NB4 (cell line): ENCODE data around the gene MIB1.
A peak's percentile ranks its signal among the peaks of the same experiment; 100 is the strongest.

Experiments
- DNase-seq: peaks from one replicate; pipeline ENCODE4 v3.0.0; 2010; ENCODE audit warnings: low read depth
- H3K4me3 ChIP-seq: one replicate; pipeline ENCODE4 v1.5.1; 2011; ENCODE audit warnings: mild to moderate bottlenecking, low read depth, low read length, moderate library complexity
- MYC ChIP-seq: IDR thresholded peaks from 2 replicates; pipeline ENCODE4 v1.6.1; 2011; ENCODE audit warnings: low read depth, low read length
- POLR2A ChIP-seq: IDR thresholded peaks from 2 replicates; pipeline ENCODE4 v1.6.1; 2011; ENCODE audit warnings: mild to moderate bottlenecking; ENCODE audit not compliant: insufficient read length; ENCODE audit errors: extremely low read depth
- TF ChIP-seq, protein P1 (sequence below): IDR thresholded peaks from 2 replicates; pipeline ENCODE4 v1.6.1; 2011; ENCODE audit warnings: low read depth, low read length
- TF ChIP-seq, protein P2 (sequence below): IDR thresholded peaks from one replicate; pipeline ENCODE4 v1.5.1; 2012; ENCODE audit warnings: low read depth, low read length

Gene MIB1

DNA sequence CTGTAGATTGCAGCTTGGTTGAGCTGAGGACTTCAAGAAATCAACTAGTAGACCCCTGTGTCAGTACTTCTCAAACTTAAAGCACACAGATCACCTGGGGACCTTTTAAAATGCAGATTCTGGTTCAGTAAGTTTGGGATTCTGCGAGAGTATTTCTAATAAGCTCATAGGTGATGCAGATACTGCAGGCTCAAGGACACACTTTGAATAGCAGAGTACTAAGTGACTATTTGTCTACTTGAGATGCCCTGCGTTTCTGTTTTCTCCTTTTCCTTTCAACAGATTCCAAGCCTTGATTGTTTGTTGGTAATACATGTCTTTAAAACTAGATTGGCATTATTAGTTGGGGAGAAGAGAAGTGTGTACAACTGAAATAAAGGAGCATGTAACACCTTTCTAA is 6.7 kb downstream of the MIB1 start:
- no peak overlapping the region for H3K4me3 ChIP-seq
- TF ChIP-seq, protein P1, sequence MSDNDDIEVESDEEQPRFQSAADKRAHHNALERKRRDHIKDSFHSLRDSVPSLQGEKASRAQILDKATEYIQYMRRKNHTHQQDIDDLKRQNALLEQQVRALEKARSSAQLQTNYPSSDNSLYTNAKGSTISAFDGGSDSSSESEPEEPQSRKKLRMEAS = no peak
- TF ChIP-seq, protein P2, sequence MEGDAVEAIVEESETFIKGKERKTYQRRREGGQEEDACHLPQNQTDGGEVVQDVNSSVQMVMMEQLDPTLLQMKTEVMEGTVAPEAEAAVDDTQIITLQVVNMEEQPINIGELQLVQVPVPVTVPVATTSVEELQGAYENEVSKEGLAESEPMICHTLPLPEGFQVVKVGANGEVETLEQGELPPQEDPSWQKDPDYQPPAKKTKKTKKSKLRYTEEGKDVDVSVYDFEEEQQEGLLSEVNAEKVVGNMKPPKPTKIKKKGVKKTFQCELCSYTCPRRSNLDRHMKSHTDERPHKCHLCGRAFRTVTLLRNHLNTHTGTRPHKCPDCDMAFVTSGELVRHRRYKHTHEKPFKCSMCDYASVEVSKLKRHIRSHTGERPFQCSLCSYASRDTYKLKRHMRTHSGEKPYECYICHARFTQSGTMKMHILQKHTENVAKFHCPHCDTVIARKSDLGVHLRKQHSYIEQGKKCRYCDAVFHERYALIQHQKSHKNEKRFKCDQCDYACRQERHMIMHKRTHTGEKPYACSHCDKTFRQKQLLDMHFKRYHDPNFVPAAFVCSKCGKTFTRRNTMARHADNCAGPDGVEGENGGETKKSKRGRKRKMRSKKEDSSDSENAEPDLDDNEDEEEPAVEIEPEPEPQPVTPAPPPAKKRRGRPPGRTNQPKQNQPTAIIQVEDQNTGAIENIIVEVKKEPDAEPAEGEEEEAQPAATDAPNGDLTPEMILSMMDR = no peak
- no peak for TF ChIP-seq MYC
- TF ChIP-seq POLR2A = no peak
- no peak for DNase-seq

DNA sequence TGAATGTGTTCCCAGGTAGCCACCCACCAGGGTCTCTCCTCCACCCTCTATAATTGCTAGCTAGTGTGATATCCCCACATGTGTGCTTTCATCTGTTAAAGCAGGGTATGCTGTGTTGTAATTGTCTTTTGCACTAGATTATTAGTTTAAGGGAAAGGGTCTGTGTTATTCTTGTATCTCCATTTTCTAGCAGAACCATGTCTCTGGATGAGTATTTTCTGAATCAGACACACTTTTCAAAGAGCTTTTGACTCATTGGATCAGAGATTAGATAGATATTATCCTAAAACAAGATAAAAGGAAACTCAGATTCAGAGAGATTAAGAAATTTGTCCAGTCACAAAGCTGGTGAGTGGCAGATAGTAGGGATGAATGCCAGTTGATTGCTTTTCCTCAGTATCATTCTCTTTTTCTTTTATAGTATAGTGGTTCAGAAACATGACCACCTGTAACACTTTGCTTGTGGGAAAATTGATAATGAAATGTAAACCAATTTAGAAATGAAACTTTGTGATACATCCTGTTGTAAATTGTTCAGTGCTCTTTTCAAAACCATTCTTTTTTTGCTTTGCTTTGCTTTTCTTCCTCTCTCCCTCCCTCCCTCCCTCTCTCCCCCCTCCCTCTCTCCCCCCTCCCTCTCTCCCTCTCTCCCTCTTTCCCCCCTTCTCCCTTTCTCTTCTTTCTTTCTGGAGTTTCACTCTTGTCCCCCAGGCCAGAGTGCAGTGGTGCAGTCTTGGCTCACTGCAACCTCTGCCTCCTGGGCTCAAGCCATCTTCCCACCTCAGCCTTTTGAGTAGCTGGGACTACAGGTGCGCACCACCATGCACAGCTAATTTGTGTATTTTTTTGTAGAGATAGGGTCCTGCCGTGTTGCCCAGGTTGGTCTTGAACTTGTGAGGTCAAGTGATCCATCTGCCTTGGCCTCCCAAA is 7.4 kb downstream of the MIB1 start:
- no peak for TF ChIP-seq MYC
- no peak overlapping the region for H3K4me3 ChIP-seq
- DNase-seq = no peak

DNA sequence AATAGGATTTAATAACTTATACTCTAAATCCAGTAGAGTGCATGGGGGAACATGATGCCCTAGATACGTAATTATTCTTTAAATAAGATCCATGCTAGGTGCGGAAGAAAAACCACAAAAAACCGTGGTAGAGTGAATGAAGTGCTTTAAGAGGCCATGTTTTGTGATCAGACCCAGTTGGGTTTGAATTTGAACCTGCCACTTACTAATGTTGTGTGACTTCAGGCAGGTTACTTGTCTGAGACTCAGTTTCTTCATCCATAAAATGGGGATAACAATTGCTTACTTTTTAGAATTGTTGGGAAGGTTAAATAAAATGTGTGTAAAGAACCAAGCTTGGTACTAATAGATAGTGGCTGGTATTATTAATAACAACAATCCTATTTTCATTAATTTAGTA is 17.2 kb downstream of the MIB1 start:
- TF ChIP-seq MYC = no peak
- no peak for TF ChIP-seq POLR2A
- TF ChIP-seq, protein P2 = no peak
- TF ChIP-seq, protein P1 = no peak
- no peak for DNase-seq
- H3K4me3 ChIP-seq = no peak overlapping the region

DNA sequence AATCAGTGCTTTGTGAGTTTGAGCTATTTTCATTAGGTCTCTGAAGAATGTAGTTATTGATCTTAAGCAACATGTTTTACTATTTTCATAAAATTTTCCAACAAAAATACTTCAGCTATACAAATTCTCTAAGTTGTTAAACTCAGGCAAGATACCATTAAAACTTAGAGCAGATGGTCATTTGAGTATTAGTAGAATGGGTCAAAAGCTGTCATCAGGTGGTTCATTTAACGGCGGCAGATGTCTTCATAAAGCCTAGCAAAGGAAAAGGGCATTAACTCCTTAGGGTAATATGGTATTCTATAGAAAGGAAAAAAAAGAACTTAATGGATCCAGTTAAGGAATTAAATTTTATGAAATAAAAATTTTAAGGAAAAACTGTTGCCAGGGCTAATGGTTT is 19.2 kb downstream of the MIB1 start:
- H3K4me3 ChIP-seq = no peak overlapping the region
- TF ChIP-seq, protein P2 = no peak
- no peak for TF ChIP-seq MYC
- no peak for TF ChIP-seq POLR2A
- TF ChIP-seq, protein P1 = no peak
- DNase-seq = no peak

DNA sequence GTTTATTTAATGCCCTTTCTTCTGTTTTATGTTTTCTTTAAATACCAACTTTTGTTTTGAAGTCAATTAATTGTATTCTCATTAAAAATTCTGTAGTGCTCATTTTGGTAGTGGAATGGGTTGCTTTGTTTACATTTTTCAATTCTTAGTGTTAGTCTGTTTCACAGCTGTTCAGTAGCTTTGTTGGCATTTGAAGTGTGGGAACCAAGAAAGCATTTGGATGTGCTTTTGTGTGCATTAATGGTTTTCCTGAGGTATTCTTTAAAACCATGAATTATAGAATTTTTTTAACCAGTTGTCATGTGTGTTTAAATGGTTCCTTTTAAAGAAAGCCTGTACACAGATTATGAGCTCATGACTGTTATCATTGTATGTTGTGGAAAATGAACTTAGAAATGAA is 19.7 kb downstream of the MIB1 start:
- no peak for DNase-seq
- TF ChIP-seq, protein P1 = no peak
- TF ChIP-seq, protein P2 = no peak
- no peak for TF ChIP-seq POLR2A

DNA sequence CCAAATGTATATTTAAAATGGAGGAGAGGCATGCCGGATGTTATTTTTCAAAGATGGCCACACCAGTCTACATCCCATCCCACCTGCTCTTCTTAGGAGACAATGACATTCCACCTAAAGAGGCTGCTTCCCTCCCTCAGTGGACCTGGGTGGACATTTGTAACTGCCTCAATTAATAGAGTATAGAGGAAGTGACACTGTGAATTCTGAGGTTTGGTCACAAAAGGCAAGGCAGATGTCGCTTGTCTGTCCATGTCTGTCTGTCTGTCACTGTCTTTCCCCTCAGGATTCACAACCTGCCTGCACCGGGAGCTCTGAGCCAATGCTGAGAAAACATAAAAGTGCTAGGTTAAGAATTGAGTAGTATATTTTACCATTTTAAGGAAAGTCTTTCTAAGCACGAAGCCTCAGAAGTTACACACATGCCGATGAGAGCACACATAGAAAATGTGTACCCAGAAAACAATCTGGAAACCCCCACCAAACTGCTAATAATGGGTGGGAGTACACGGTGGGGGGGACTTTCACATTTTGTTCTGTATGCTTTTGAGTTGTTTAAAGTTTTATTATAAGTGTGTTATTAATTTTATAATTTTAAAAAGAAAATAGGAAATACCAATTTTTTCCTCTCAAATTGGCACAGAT is 21.0 kb downstream of the MIB1 start:
- H3K4me3 ChIP-seq = no peak overlapping the region
- TF ChIP-seq POLR2A (no peak), MYC (no peak)
- TF ChIP-seq, protein P1 = no peak
- TF ChIP-seq, protein P2 = no peak
- peak; percentile 19 for DNase-seq

More for the DNA sequence above, 19.7 kb downstream of the MIB1 start:
- no peak overlapping the region for H3K4me3 ChIP-seq
